SJCRH30 (cell line): ENCODE measurements around the gene GPS1. TPM values are rescaled to one million over a fixed set of nuclear protein-coding genes. Genes with fewer than 3 reads are reported as not detected.
"Not testable (repeated sequence)": the region's sequence is repeated elsewhere in the genome, so short reads cannot be mapped to it uniquely, and the experiment has no call there.

Source experiments
- DNase-seq, 2 experiments: peaks; one replicate each; pipeline ENCODE4 v3.0.0-alpha.2; 2015 to 2020
- H3K27ac ChIP-seq: fragments of 250-450 bp; sonication (Bioruptor Pico); 2 replicates; pipeline ENCODE4 v1.5.1; 2020; ENCODE audit warnings: mild to moderate bottlenecking, moderate library complexity
- H3K27me3 ChIP-seq: fragments of 250-450 bp; sonication (Bioruptor Pico); 2 replicates; pipeline ENCODE4 v1.5.1; 2020; ENCODE audit warnings: mild to moderate bottlenecking, moderate library complexity
- H3K36me3 ChIP-seq: fragments of 250-450 bp; sonication (Bioruptor Pico); 2 replicates; pipeline ENCODE4 v1.5.1; 2020; ENCODE audit warnings: mild to moderate bottlenecking, moderate library complexity
- H3K4me1 ChIP-seq: fragments of 250-450 bp; sonication (Bioruptor Pico); 2 replicates; pipeline ENCODE4 v1.5.1; 2020; ENCODE audit warnings: mild to moderate bottlenecking, moderate library complexity
- H3K4me3 ChIP-seq: fragments of 250-450 bp; sonication (Bioruptor Pico); 2 replicates; pipeline ENCODE4 v1.5.1; 2020; ENCODE audit warnings: mild to moderate bottlenecking, moderate library complexity
- H3K9me3 ChIP-seq: fragments of 250-450 bp; sonication (Bioruptor Pico); replicated peaks from 2 replicates; pipeline ENCODE4 v1.5.1; 2020; ENCODE audit warnings: mild to moderate bottlenecking, moderate library complexity
- total RNA-seq: library from RNA; depleted of rRNA; stranded (reverse); fragments of >200 nt; shearing (Covaris generic); gene quantifications from 2 replicates; pipeline ENCODE4 v1.2.3, GENCODE V29; 2014

Gene GPS1
- total RNA-seq, 1 experiment from 2014 or later, result 168 TPM

DNA sequence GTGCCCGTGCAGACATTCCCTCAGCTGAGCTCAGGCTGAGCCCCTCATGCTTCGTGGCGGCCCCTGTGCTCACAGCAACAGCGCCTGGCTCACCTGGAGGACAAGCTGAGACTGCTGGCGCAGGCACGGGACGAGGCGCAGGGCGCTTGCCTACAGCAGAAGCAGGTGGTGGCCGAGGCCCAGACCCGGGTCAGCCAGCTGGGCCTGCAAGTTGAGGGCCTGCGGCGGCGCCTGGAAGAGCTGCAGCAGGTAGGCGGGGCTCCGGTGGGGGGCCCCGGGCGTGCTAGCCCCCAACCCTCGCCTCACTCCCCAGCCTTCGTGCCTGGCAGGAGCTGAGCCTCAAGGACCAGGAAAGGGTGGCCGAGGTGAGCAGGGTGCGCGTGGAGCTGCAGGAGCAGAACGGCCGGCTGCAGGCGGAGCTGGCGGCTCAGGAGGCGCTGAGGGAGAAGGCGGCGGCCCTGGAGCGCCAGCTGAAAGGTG lies 21.7 kb upstream of the GPS1 start:
- Histone ChIP-seq H3K4me1 (no peaks in the 10 kb centered on the region; the same call in 1 of the 2 replicates), H3K4me3 (no peak overlapping the region), H3K27ac (no peak overlapping the region), H3K36me3 (no peaks in the 10 kb centered on the region), H3K27me3 (no peaks in the 10 kb centered on the region), H3K9me3 (no peaks in the 10 kb centered on the region)
- no peak for DNase-seq

DNA sequence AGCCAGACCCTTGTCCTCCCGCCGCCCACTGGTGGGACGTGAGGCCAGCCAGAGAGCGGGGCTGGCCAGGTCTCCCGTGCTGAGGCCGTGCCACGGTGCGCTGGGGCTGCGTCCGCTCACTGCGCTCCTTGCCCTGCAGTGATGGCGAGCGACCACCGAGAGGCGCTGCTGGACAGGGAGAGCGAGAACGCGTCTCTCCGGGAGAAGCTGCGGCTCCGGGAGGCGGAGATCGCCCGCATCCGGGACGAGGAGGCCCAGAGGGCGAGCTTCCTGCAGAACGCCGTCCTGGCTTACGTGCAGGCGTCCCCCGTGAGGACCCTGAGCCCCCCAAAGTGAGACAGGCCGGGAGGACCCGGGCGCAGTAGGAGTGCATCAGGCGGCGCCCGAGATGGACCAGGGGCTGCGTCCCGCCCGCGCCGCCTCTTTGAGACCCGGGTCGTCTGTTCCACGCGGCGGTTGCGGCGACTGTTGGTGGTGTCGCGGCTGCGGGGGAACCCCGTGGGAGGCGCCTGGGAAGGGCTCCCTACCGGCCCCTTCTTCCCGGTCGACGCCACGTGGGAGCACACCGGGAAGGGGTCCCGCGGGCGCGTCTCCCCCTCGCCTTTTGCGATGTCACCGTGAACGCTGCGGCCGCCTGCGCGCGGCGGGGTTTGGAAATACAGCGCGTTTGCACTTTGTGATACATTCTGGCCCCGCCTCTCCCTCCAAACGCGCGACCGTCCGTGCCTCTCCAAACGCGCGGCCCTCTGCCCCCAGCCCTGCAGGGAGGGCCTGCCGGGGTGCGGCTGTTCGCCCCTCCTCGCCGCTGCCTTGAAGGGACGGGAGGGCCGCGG lies 21.0 kb upstream of the GPS1 start:
- H3K9me3 ChIP-seq, result no peaks in the 10 kb centered on the region
- peak; percentile 90 to 91 for DNase-seq
- no peaks in the 10 kb centered on the region for H3K27me3 ChIP-seq
- no peaks in the 10 kb centered on the region; the same call in 1 of the 2 replicates for H3K4me1 ChIP-seq
- no peaks in the 10 kb centered on the region for H3K36me3 ChIP-seq
- peak overlapping the region; percentile 60 for H3K4me3 ChIP-seq
- H3K27ac ChIP-seq, result no peak overlapping the region

GRCh38 chr17:82031303-82031884 lies 20.3 kb upstream of the GPS1 start, which contains the start of gene RAC3:
RAC3 (plus strand) TSS chr17:82031678; CDS start chr17:82031762, 84 bp downstream.
- H3K27me3 ChIP-seq, result no peaks in the 10 kb centered on the region
- H3K36me3 ChIP-seq, result no peaks in the 10 kb centered on the region
- peaks cover under 1% of the 10 kb centered on the region; the same call in 1 of the 2 replicates for H3K4me1 ChIP-seq
- no peaks in the 10 kb centered on the region for H3K9me3 ChIP-seq
- H3K27ac ChIP-seq, result no peak within 1 kb of the TSS
- H3K4me3 ChIP-seq, result peak within 1 kb of the TSS; percentile 60
- DNase-seq, result peak in 1 of 2 experiments; percentile 70

DNA sequence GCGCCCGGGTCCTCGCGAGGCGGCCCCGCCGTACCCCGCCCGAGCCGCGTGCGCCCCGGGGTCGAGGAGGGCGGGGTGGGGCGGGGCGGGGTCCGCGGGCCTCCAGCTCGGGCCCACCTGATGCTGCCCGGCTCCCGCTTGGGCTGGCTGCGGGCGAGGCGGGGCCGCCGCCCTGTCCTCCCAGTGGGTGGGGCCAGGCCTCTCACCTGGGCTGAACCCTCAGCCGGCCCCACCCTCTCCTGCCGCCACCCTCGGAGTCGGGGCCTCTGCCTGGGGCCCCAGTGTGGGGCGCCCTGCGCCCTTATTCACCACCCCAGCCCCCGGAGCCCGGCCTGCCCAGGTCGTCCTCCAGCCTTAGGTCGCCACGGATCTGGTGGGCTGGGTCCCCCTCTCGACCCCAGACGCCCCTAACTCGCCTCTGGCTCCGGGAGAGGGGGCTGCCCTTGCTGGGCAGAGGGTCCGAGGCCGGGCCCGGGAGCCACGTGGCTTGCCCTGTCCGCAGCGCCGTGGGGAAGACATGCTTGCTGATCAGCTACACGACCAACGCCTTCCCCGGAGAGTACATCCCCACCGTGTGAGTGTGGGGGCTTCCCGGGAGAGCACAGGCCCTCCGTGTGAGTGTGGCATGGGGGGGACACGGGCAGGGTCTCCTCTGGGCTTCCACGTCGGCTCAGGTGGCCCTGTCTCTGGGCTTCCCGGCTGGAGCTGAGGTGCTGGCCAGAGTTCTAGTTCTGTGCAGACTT lies 19.6 kb upstream of the GPS1 start:
- H3K36me3 ChIP-seq, result no peaks in the 10 kb centered on the region
- H3K4me1 ChIP-seq, result peaks cover 3% of the 10 kb centered on the region; the same call in 1 of the 2 replicates
- no peaks in the 10 kb centered on the region for H3K9me3 ChIP-seq
- H3K27me3 ChIP-seq, result no peaks in the 10 kb centered on the region
- peak overlapping the region; percentile 49 for H3K4me3 ChIP-seq
- H3K27ac ChIP-seq, result no peak overlapping the region
- DNase-seq, result no peak

DNA sequence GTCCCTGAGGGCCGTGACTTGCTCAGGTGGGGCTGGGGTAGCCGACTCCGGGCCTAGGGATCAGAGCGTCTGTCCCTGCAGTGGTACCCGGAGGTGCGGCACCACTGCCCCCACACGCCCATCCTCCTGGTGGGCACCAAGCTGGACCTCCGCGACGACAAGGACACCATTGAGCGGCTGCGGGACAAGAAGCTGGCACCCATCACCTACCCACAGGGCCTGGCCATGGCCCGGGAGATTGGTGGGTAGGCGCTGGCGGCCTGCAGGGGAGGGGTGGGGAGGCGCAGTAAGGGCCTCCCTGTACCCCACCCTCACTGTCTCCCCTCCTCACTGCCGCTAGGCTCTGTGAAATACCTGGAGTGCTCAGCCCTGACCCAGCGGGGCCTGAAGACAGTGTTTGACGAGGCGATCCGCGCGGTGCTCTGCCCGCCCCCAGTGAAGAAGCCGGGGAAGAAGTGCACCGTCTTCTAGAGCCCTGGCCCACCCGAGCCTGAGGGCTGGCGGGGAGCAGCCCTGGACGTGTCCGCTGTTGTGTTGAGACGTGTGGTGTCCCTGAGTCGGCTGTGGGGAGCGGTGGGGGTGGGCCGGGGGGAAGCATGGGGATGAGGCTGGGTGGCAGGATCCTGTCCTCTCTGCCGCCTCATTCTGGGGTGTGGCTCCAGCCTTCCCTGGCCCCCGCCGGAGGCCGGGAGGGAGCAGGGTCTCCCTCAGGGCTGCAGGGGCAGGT lies 18.2 kb upstream of the GPS1 start:
- H3K27ac ChIP-seq, result no peak overlapping the region
- no peaks in the 10 kb centered on the region for H3K9me3 ChIP-seq
- peaks cover 3% of the 10 kb centered on the region; the same call in 1 of the 2 replicates for H3K4me1 ChIP-seq
- no peaks in the 10 kb centered on the region for H3K36me3 ChIP-seq
- no peak for DNase-seq
- H3K27me3 ChIP-seq, result no peaks in the 10 kb centered on the region
- no peak overlapping the region for H3K4me3 ChIP-seq

- H3K4me1 ChIP-seq, result peaks cover 3% of the 10 kb centered on the region; the same call in 1 of the 2 replicates
- DNase-seq, result no peak
- H3K9me3 ChIP-seq, result no peaks in the 10 kb centered on the region
- no peak overlapping the region for H3K4me3 ChIP-seq
- H3K27ac ChIP-seq, result no peak overlapping the region
- H3K27me3 ChIP-seq, result no peaks in the 10 kb centered on the region
- no peaks in the 10 kb centered on the region for H3K36me3 ChIP-seq
Measured at GRCh38 chr17:82034371-82035011, 17.2 kb upstream of the GPS1 start.

DNA sequence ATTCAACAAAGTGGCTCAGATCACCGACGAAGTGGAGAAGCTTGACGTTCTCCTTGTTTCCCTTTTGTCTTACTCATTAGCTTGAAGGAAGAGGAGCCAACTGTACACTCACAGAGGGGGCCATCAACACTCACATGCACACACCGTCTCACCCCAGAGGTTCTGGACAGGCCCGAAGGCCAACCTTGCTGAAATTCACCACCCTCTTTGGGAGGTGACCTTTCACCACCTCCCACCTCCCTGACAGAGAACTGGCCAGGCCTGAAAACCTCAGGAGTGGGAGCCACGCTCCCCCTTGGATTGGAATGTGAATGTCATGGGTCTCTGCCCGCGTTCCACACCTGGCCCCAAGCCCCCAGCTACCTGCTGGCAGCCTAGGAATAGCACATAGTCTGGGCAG lies 16.2 kb upstream of the GPS1 start:
- Histone ChIP-seq H3K4me1 (peaks cover 3% of the 10 kb centered on the region; the same call in 1 of the 2 replicates), H3K27ac (no peak overlapping the region), H3K9me3 (no peaks in the 10 kb centered on the region), H3K4me3 (no peak overlapping the region), H3K27me3 (no peaks in the 10 kb centered on the region), H3K36me3 (no peaks in the 10 kb centered on the region)
- no peak for DNase-seq

- Histone ChIP-seq H3K27me3 (no peaks in the 10 kb centered on the region), H3K4me3 (peak overlapping the region; percentile 66), H3K36me3 (no peaks in the 10 kb centered on the region), H3K9me3 (no peaks in the 10 kb centered on the region), H3K4me1 (peaks cover 3% of the 10 kb centered on the region; the same call in 1 of the 2 replicates), H3K27ac (no peak overlapping the region)
- no peak for DNase-seq
Measured at GRCh38 chr17:82035956-82036633, 15.6 kb upstream of the GPS1 start.

GRCh38 chr17:82036634-82037091 lies 15.0 kb upstream of the GPS1 start:
- Histone ChIP-seq H3K9me3 (no peaks in the 10 kb centered on the region), H3K4me3 (peak overlapping the region; percentile 66), H3K36me3 (no peaks in the 10 kb centered on the region), H3K4me1 (peaks cover 3% of the 10 kb centered on the region; the same call in 1 of the 2 replicates), H3K27ac (no peak overlapping the region; the same call in 1 of the 2 replicates), H3K27me3 (no peaks in the 10 kb centered on the region)
- DNase-seq, result no peak

- H3K4me3 ChIP-seq, result peak within 1 kb of the TSS; percentile 66
- DNase-seq, result peak; percentile 100
- peak within 1 kb of the TSS; percentile 37; the same call in 1 of the 2 replicates for H3K27ac ChIP-seq
- no peaks in the 10 kb centered on the region for H3K27me3 ChIP-seq
- no peaks in the 10 kb centered on the region for H3K36me3 ChIP-seq
- no peaks in the 10 kb centered on the region for H3K9me3 ChIP-seq
- peaks cover 3% of the 10 kb centered on the region; the same call in 1 of the 2 replicates for H3K4me1 ChIP-seq
Measured at GRCh38 chr17:82037092-82037888, 14.4 kb upstream of the GPS1 start, which contains the start of gene DCXR. DCXR (minus strand) TSS chr17:82037697; CDS start chr17:82037682, 15 bp downstream.

DNA sequence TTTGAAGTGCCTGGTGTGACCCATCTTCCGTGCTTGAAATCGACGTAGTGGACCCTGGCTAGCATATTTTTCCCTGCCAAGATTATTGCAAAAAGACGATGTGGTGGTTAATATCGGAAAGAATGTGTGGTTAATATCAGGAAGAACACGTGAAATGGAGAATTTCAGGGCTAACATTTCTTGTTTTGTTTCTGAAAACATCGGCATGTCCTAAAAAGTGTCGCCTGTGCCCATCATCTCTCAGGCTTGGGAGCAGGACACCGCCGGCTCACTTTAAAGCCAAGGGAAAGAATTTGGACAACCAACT lies 13.9 kb upstream of the GPS1 start:
- Histone ChIP-seq H3K4me3 (peak overlapping the region; percentile 66), H3K27me3 (no peaks in the 10 kb centered on the region), H3K36me3 (no peaks in the 10 kb centered on the region), H3K4me1 (peaks cover 3% of the 10 kb centered on the region; the same call in 1 of the 2 replicates), H3K9me3 (no peaks in the 10 kb centered on the region), H3K27ac (no peak overlapping the region)
- no peak for DNase-seq

GRCh38 chr17:82038796-82039409 lies 12.8 kb upstream of the GPS1 start:
- H3K36me3 ChIP-seq, H3K27ac ChIP-seq, H3K27me3 ChIP-seq, DNase-seq, H3K9me3 ChIP-seq, H3K4me1 ChIP-seq, H3K4me3 ChIP-seq: not testable (repeated sequence)
